Measurements from ENCODE around the gene CTDP1. TPM values are rescaled to one million over a fixed set of nuclear protein-coding genes. Genes with fewer than 3 reads are reported as not detected.

The CTDP1 gene
- total and polyA plus RNA-seq, 4 donors, result 2.7 to 13.9 (median 10.5) TPM

GRCh38 chr18:79787527-79787864 is 107.9 kb downstream of the CTDP1 start:
- 84% methylated on average over 16 of the region's 16 CpGs for WGBS
- H3K4me1 ChIP-seq (ENCODE audit: control insufficient read depth in 4 of 4, insufficient read depth in 4 of 4, low read length in 3 of 4), result peaks cover 0 to 5% (median 1%) of the 10 kb centered on the region in 4 donors
- no peak overlapping the region for H3K9ac ChIP-seq (ENCODE audit: low read depth in 1 of 2, low read length in 2 of 2)
- TF ChIP-seq FOXA2 (IDR thresholded peaks at IDR 0.05) (no peak), SP1 (IDR thresholded peaks at IDR 0.05) (no peak), JUND (IDR thresholded peaks at IDR 0.05) (no peak), RAD21 (IDR thresholded peaks at IDR 0.05) (no peak), REST (IDR thresholded peaks at IDR 0.05) (no peak), YY1 (IDR thresholded peaks at IDR 0.05) (no peak), TAF1 (conservative IDR thresholded peaks at IDR 0.05) (no peak), HNF4G (IDR thresholded peaks at IDR 0.05) (no peak), GABPA (IDR thresholded peaks at IDR 0.05 in 1 of 2, conservative IDR thresholded peaks at IDR 0.05 in 1 of 2) (no peak), MAX (IDR thresholded peaks at IDR 0.05) (no peak), NR2F2 (IDR thresholded peaks at IDR 0.05) (no peak), RXRA (IDR thresholded peaks at IDR 0.05) (no peak), ZBTB33 (IDR thresholded peaks at IDR 0.05) (no peak), FOXA1 (IDR thresholded peaks at IDR 0.05) (no peak), ATF3 (IDR thresholded peaks at IDR 0.05) (no peak), CTCF (IDR thresholded peaks at IDR 0.05; ENCODE audit: low read depth, low read length, missing input control) (no peak)
- H3K4me3 ChIP-seq (ENCODE audit: low read depth in 1 of 3, low read length in 3 of 3), result no peak overlapping the region
- peaks cover 0 to 15% (median 7%) of the 10 kb centered on the region in 4 donors for H3K27me3 ChIP-seq (ENCODE audit: control insufficient read depth in 4 of 4, insufficient read depth in 4 of 4, low read length in 3 of 4)
- H3K36me3 ChIP-seq (ENCODE audit: control insufficient read depth in 4 of 4, insufficient read depth in 3 of 4, low read depth in 1 of 4, low read length in 3 of 4), result no peaks in the 10 kb centered on the region
- no peak for DNase-seq (ENCODE audit: low spot score)
- H3K27ac ChIP-seq (ENCODE audit: low read depth in 1 of 2, low read length in 2 of 2), result no peak overlapping the region
- peaks cover 0 to 8% (median 2%) of the 10 kb centered on the region in 4 donors for H3K9me3 ChIP-seq (ENCODE audit: control insufficient read depth in 4 of 4, low read length in 3 of 4)

All from liver (tissue), 9 donors.